Activated CD4-positive, CD25-positive, alpha-beta regulatory T cell treated with anti-CD3 and anti-CD28 coated beads, Interleukin-2, amount 50 U/mL, for 16 hours (primary cell): ENCODE results near the gene SPINT4.
"Not testable (repeated sequence)": the region's sequence is repeated elsewhere in the genome, so short reads cannot be mapped to it uniquely, and the experiment has no call there.

Experiments used
- DNase-seq: peaks from one replicate; pipeline ENCODE4 v3.0.0-alpha.2; 2020; ENCODE audit warnings: low read depth, low spot score

Gene SPINT4

DNA sequence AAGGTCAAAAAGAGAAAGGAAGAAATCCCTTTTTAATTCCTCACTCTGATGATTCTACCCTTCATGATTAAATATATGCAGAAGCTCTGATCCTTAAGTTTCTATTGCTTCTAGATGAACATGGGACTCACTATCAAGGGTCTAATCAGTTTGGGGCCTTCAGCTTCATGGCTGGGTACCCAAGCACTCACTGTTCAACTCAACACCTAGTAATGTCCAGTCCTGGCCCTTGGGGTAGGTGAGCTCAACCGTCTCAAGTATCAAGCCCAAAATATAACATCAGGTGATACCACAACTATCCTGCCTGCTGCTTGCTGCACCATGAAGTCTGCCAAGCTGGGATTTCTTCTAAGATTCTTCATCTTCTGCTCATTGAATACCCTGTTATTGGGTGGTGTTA is at the start of gene SPINT4:
SPINT4 (plus strand) TSS at position 301 of the 400 bp plus-strand sequence; CDS start at position 322, 21 bp downstream.
- no peak for DNase-seq

DNA sequence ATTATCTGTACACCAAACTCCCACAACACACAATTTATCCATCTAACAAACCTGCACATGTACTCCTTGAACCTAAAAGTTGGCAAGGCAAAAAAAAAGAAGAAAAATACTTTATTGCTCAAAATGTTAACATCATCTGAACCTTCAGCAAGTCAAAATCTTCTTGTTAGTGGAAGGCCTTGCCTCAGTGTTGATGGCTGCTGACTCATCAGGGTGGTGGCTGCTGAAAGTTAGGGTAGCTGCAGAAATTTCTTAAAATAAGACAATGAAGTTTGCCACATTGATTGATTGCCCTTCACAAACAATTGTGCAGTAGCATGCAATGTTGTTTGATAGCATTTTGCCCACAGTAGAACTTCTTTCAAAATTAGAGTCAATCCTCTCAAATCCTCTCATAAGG is 49.4 kb upstream of the SPINT4 start:
- no peak for DNase-seq

DNA sequence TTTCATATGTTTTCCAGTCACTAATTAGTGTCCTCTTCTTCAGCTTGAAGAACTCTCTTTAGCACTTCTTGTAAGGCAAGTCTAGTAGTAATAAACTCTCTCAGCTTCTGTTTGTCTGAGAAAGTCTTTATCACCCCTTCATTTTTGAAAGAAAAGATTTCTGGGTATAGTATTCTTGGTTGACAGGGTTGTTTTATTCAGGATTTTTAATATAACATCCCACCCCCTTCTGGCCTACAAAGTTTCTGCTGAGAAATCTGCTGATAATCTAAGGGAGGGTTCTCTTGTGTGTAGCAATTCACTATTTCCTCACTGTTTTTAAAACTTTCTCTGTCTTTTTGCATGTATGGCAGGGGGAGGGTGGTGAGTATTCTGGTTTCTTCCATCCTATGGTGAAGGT is 42.5 kb upstream of the SPINT4 start:
- no peak for DNase-seq

DNA sequence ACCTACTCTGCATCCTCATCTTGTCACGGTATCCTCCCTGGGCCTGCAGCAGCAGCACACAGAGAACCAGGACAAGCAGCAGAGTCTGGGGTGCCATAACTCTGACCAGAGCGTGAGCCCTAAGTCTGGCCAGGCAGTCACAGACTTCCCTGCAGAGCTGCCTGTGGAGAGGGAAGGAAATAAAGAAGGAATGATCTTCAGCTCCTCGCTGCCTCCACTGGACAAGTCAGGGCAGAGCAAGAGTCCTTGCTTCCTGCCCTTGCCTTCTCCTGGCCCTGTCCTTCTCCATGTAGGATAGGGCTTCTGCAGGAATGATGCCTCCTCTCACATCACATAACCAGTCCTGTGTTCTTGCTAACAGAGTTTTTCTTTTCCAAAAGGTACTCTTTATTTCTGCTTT is 36.3 kb upstream of the SPINT4 start:
- DNase-seq, result no peak

DNA sequence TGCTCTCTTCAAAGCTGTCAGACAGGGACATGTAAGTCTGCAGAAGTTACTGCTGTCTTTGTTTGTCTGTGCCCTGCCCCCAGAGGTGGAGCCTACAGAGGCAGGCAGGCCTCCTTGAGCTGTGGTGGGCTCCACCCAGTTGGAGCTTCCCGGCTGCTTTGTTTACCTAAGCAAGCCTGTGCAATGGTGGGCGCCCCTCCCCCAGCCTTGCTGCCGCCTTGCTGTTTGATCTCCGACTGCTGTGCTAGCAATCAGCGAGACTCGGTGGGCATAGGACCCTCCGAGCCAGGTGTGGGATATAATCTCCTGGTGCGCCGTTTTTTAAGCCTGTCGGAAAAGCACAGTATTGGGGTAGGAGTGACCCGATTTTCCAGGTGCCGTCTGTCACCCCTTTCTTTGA is 28.8 kb upstream of the SPINT4 start:
- DNase-seq, result not testable (repeated sequence)

GRCh38 chr20:45695496-45695895 is 26.7 kb upstream of the SPINT4 start:
- DNase-seq, result no peak

DNA sequence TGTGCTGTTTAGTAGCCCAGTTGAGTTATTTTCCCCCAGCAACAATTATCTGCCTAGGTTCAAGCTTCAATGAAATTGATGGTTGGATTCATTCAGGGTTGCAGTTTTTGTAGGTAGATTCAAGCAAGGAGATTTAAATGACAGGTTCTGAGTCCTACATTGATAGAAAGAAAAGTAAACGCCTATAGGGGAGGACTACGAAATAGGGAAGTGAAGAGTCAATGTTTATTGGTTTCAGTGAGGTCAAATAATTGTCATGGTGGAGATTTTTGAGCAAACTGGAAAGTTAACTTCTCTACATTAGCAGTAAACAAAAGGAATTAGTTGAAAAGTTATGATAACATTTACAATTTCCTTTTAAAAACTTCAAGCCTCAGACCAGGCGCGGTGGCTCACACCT is 21.0 kb upstream of the SPINT4 start:
- no peak for DNase-seq

DNA sequence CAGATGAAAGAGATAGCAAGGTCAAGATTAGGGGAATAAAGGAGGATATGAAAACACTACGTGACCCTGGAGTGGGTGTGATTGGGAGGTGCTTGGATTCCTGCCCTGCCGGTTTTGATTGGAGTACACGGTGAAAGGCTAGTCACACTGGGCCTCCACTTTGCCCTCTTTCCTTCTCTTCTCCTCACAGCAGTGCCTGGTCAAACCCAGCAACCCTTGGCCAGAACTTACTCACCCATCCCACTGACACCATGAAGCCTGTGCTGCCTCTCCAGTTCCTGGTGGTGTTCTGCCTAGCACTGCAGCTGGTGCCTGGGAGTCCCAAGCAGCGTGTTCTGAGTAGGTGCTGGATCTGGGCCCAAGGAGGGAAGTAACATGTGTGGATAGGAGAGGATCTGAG is 20.3 kb upstream of the SPINT4 start, which contains the start of gene WFDC13:
WFDC13 (plus strand) TSS at position 166 of the 400 bp plus-strand sequence; CDS start at position 252, 86 bp downstream.
- DNase-seq, result no peak

- DNase-seq, result no peak
Measured at GRCh38 chr20:45704969-45705637, 17.0 kb upstream of the SPINT4 start, which contains the start of gene WFDC10B. WFDC10B (minus strand) TSS chr20:45705019; CDS start chr20:45685992, 19,027 bp downstream.

DNA sequence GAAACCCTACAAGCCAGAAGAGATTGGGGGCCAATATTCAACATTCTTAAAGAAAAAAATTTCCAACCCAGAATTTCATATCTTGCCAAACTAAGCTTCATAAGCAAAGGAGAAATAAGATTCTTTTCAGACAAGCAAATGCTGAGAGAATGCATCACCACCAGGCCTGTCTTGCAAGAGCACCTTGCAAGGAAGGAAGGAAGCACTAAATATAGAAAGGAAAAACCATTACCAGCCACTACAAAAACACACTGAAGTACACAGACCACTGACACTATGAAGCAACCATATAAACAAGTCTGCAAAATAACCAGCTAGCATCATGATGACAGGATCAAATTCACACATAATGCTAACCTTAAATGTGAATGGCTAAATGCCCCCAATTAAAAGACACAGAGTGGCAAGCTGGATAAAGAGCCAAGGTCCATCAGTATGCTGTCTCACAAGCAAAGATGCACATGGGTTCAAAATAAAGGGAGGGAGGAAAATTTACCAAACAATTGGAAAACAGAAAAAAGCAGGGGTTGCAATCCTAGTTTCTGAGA is 5.9 kb upstream of the SPINT4 start:
- DNase-seq, result not testable (repeated sequence)

DNA sequence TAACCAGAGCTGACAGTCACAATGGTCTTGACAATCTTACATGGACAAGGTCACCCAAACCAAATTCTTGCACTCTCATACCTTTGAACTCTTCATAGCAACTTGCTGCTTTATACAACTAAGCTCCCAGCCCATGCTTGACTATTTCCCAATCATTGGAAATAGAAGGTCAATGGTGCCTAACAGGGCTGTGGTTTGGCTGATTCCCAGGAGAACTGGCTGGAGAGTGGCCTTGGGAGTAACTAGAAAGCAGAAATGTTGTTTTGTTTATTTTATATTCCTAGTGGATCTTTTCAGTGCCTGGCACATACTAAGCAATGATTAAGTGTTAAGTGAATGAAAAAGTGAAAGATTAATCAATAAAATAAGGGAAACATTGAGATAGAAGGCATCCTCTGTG is 3.0 kb downstream of the SPINT4 start:
- DNase-seq, result no peak

DNA sequence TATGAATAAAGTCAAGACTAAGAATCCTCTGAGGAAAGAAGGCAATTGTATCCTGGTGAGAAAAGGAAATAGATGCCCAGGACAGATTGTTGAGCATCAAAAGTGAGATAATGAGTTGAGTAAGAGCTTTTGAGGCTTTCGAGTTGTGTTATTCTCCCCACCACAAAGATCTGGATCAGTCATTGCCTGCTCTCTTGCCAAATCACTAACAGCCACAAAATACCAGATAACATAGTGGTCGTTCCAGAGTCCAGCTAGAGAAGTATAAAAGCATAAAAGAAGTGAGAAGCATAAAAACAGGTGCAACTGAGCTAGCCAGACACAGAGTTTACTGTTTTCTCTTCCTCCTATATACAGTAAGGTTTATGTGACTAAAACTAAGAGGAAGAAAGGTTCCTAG is 4.9 kb downstream of the SPINT4 start:
- no peak for DNase-seq

DNA sequence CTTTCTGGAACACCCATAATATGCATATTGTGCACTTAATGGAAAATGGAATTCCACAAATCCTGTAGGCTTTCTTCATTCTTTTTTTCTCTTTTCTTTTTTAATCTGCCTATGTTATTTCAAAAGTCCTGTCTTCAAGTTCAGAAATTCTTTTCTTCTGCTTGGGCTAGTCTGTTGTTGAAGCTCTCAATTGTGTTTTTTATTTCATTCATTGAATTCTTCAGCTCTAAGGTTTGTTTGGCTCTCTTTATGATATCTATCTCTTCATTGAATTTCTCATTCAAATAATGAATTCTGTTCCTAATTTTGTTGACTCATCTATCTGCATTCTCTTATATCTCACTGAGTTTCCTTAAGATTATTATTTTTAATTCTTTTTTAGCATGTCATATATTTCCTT is 10.1 kb downstream of the SPINT4 start:
- DNase-seq, result no peak

- DNase-seq, result no peak
Measured at GRCh38 chr20:45735552-45735951, 13.4 kb downstream of the SPINT4 start.

GRCh38 chr20:45735988-45736387 is 13.8 kb downstream of the SPINT4 start:
- no peak for DNase-seq

GRCh38 chr20:45742596-45742995 is 20.4 kb downstream of the SPINT4 start:
- DNase-seq, result no peak

GRCh38 chr20:45745015-45745414 is 22.9 kb downstream of the SPINT4 start:
- no peak for DNase-seq

- no peak for DNase-seq
Measured at GRCh38 chr20:45751721-45752120, 29.6 kb downstream of the SPINT4 start.

DNA sequence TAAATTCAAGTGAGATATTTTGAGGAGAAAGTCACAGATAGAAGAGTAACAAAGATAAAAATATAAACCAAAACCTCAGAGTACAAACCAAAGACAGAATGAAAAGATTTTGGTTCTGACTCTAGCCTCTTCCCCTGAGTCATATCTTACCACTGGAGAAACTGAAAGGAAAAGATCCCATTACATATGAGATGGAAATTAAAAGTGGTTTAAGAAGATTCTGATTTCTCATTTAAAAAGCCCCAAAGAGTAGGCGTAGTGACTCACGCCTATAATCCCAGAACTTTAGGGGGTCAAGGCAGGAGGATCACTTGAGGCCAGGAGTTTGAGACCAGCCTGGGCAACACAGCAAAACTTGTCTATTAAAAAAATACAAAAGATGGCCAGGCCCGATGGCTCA is 30.6 kb downstream of the SPINT4 start:
- DNase-seq, result no peak

- DNase-seq, result no peak
Measured at GRCh38 chr20:45758096-45758495, 35.9 kb downstream of the SPINT4 start.

DNA sequence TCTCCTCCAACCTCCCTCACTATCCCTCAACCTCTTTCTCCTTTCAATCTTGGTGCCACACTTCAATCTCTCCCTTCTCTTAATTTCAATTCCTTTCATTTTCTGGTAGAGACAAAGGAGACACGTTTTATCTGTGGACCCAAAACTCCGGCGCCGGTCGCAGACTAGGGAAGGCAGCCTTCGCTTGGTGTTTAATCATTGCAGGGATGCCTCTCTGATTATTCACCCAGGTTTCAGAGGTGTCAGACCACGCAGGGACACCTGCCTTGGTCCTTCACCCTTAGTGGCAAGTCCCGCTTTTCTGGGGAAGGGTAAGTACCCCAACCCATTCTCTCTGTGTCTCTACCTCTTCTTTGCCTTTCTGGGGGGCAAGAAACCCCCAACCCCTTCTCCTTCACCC is 37.8 kb downstream of the SPINT4 start:
- not testable (repeated sequence) for DNase-seq

DNA sequence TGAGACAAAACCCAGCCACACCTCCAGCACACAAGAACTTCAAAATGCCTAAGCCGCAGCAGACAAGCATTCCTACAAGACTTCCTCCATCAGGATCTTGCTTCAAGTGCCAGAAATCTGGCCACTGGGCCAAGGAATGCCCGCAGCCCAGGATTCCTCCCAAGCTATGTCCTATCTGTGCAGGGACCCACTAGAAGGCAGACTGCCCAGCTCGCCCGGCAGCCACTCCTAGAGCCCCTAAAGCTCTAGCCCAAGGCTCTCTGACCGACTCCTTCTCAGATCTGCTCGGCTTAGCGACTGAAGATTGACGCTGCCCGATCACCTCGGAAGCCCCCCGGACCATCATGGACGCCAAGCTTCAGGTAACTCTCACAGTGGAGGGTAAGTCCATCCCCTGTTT is 39.8 kb downstream of the SPINT4 start:
- DNase-seq, result not testable (repeated sequence)

GRCh38 chr20:45764618-45765282 is 42.6 kb downstream of the SPINT4 start:
- not testable (repeated sequence) for DNase-seq
